GOT3 (cell line): ENCODE data around the gene ITGA11.
A peak's percentile ranks its signal among the peaks of the same experiment; 100 is the strongest.

Experiments used
- DNase-seq: peaks from one replicate; lab custom pipeline; 2025; ENCODE audit warnings: mixed read lengths; lab: John Stamatoyannopoulos, UW

Gene ITGA11

GRCh38 chr15:68431792-68432401 is at the start of gene ITGA11:
Gene ITGA11 (minus strand): TSS chr15:68432163. CDS start chr15:68432066, 97 bp downstream.
- DNase-seq: no peak

- DNase-seq: no peak
Observed at GRCh38 chr15:68481321-68481720, 49.4 kb upstream of the ITGA11 start.

- no peak for DNase-seq
Observed at GRCh38 chr15:68480296-68480695, 48.3 kb upstream of the ITGA11 start.

- DNase-seq: no peak
Observed at GRCh38 chr15:68479870-68480269, 47.9 kb upstream of the ITGA11 start.

- no peak for DNase-seq
Observed at GRCh38 chr15:68479406-68479805, 47.4 kb upstream of the ITGA11 start.

- no peak for DNase-seq
Observed at GRCh38 chr15:68478853-68479252, 46.9 kb upstream of the ITGA11 start.

GRCh38 chr15:68475449-68475848 is 43.5 kb upstream of the ITGA11 start:
- DNase-seq: no peak

GRCh38 chr15:68471541-68471940 is 39.6 kb upstream of the ITGA11 start:
- no peak for DNase-seq

GRCh38 chr15:68470976-68471375 is 39.0 kb upstream of the ITGA11 start:
- no peak for DNase-seq

- DNase-seq: no peak
Observed at GRCh38 chr15:68470049-68470742, 38.2 kb upstream of the ITGA11 start.

GRCh38 chr15:68469162-68470048 is 37.4 kb upstream of the ITGA11 start:
- DNase-seq: no peak

GRCh38 chr15:68466876-68467275 is 34.9 kb upstream of the ITGA11 start:
- DNase-seq: no peak

GRCh38 chr15:68465861-68466560 is 34.0 kb upstream of the ITGA11 start:
- DNase-seq: no peak

- DNase-seq: peak; percentile 67
Observed at GRCh38 chr15:68464448-68465090, 32.6 kb upstream of the ITGA11 start.

- no peak for DNase-seq
Observed at GRCh38 chr15:68463996-68464395, 32.0 kb upstream of the ITGA11 start.

- DNase-seq: no peak
Observed at GRCh38 chr15:68463444-68463843, 31.5 kb upstream of the ITGA11 start.

- DNase-seq: no peak
Observed at GRCh38 chr15:68460166-68460565, 28.2 kb upstream of the ITGA11 start.

- no peak for DNase-seq
Observed at GRCh38 chr15:68450192-68450591, 18.2 kb upstream of the ITGA11 start.

- no peak for DNase-seq
Observed at GRCh38 chr15:68449389-68449788, 17.4 kb upstream of the ITGA11 start.

GRCh38 chr15:68447976-68448755 is 16.2 kb upstream of the ITGA11 start:
- DNase-seq: no peak

GRCh38 chr15:68447209-68447608 is 15.2 kb upstream of the ITGA11 start:
- no peak for DNase-seq
